Gastroesophageal sphincter (tissue), 4 donors: ENCODE data around the gene EGR4. TPM values are rescaled to one million over a fixed set of nuclear protein-coding genes. Genes with fewer than 3 reads are reported as not detected.

Experiments used
- ATAC-seq: fragments of 150-250 bp; one replicate; pipeline ENCODE4 v1.9.1; 2016; ENCODE audit warnings: mild to moderate bottlenecking, moderate library complexity
- H3K27ac ChIP-seq, 4 donors: fragments of 200-600 bp; sonication (generic) in 3 of 4; 1 replicate in 3 of 4; 2 replicates in 1 of 4; pipeline ENCODE4 v1.5.1; 2016 to 2019
- H3K27me3 ChIP-seq: fragments of 200-600 bp; sonication (generic); one replicate; pipeline ENCODE4 v1.5.1; 2019
- H3K36me3 ChIP-seq, 2 donors: fragments of 200-600 bp; sonication (generic); one replicate each; pipeline ENCODE4 v1.5.1; 2019; ENCODE audit warnings: control low read depth in 1 of 2
- H3K4me1 ChIP-seq, 3 donors: fragments of 200-600 bp; sonication (generic); 1 replicate in 2 of 3; 2 replicates in 1 of 3; pipeline ENCODE4 v1.5.1; 2016 to 2019; ENCODE audit warnings: control low read depth in 2 of 3
- H3K4me3 ChIP-seq, 2 donors: fragments of 200-600 bp; sonication (generic); one replicate each; pipeline ENCODE4 v1.5.1; 2019; ENCODE audit warnings: mild to moderate bottlenecking in 1 of 2, moderate library complexity in 1 of 2
- H3K9me3 ChIP-seq, 3 donors: fragments of 200-600 bp; sonication (generic); one replicate each; pipeline ENCODE4 v1.5.1; 2017 to 2019; ENCODE audit warnings: control low read depth in 2 of 3
- CTCF ChIP-seq, 4 experiments: fragments of 200-600 bp in 2 of 4; fragments of 450-650 bp in 2 of 4; sonication (generic) in 1 of 4; IDR thresholded peaks; one replicate each; pipeline ENCODE4 v1.5.1; 2017 to 2019; ENCODE audit warnings: antibody characterized with exemption in 4 of 4, mild to moderate bottlenecking in 2 of 4, moderate library complexity in 2 of 4
- EP300 ChIP-seq: sonication (generic); formaldehyde crosslinking; IDR thresholded peaks from one replicate; pipeline ENCODE4 v1.6.1; 2017; ENCODE audit warnings: antibody characterized with exemption, mild to moderate bottlenecking
- POLR2A ChIP-seq, 2 donors: fragments of 450-650 bp; IDR thresholded peaks; one replicate each; pipeline ENCODE4 v1.6.1; 2017; ENCODE audit warnings: antibody characterized with exemption in 2 of 2, mild to moderate bottlenecking in 2 of 2, moderate library complexity in 1 of 2
- POLR2AphosphoS5 ChIP-seq: sonication (generic); formaldehyde crosslinking; IDR thresholded peaks from one replicate; pipeline ENCODE4 v1.6.1; 2017; ENCODE audit warnings: antibody characterized with exemption
- WGBS, 2 donors: methylation state at CpG; one replicate each; pipeline ENCODE4 v1.1.5; 2018; ENCODE audit warnings: low coverage in 1 of 2; 5-methylcytosine and 5-hydroxymethylcytosine counted together
- total RNA-seq, 4 donors: library from RNA; depleted of rRNA; stranded (reverse); fragments of >200 nt; gene quantifications; one replicate each; pipeline ENCODE4 v1.1.0, GENCODE V29; 2016

Gene EGR4
- total RNA-seq, 4 donors from 2014 or later = not detected

- no peaks in the 10 kb centered on the region for H3K9me3 ChIP-seq
- TF ChIP-seq POLR2AphosphoS5 (no peak), CTCF (IDR thresholded peaks at IDR 0.05) (no peak), POLR2A (IDR thresholded peaks at IDR 0.05) (no peak), EP300 (no peak)
- H3K27me3 ChIP-seq = peaks cover 76% of the 10 kb centered on the region
- WGBS, 2 donors = 73 to 80% methylated on average over 1 to 3 of the region's 3 CpGs
- ATAC-seq = no peak
- no peak overlapping the region for H3K27ac ChIP-seq
- peaks cover 0 to 27% (median 9%) of the 10 kb centered on the region in 3 donors for H3K4me1 ChIP-seq
- H3K4me3 ChIP-seq = no peak overlapping the region
- H3K36me3 ChIP-seq = no peaks in the 10 kb centered on the region
Observed at GRCh38 chr2:73286134-73286655, 7.2 kb downstream of the EGR4 start.

DNA sequence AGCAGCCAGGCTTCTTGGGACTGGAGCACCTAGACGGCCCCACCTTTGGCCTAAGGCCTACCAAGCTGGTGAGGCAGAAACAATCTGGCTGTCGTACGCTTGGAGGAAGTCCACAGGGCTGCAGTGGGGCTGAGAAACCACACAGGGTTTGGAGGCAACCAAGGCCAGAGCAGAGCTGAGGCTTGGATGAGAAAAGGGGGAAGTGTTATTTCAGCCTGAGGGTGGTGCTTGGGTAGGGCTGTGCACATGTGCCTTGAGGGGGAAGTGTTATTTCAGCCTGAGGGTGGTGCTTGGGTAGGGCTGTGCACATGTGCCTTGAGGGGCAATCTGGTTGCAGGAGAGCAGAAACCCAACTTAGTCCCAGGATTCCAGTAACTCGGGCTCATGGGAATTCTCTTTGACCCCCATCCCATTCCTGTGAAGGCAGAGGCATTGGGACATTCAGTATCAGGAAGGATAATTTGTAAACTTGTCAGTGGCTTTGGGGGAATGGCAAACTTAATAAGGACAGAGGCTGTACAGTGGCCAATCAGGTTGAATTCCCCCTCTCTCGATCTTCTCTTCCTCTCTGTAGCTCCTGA lies 8.1 kb downstream of the EGR4 start:
- WGBS, 2 donors = 49 to 88% methylated on average over 1 to 2 of the region's 5 CpGs
- H3K9me3 ChIP-seq = no peaks in the 10 kb centered on the region
- H3K4me3 ChIP-seq = peak overlapping the region in 1 of 2 donors; percentile 73
- peaks cover 0 to 23% (median 9%) of the 10 kb centered on the region in 3 donors for H3K4me1 ChIP-seq
- H3K27me3 ChIP-seq = peaks cover 67% of the 10 kb centered on the region
- TF ChIP-seq POLR2AphosphoS5 (no peak), CTCF (IDR thresholded peaks at IDR 0.05) (no peak), POLR2A (IDR thresholded peaks at IDR 0.05) (no peak), EP300 (no peak)
- H3K36me3 ChIP-seq = no peaks in the 10 kb centered on the region
- H3K27ac ChIP-seq = no peak overlapping the region
- ATAC-seq = peak; percentile 42

DNA sequence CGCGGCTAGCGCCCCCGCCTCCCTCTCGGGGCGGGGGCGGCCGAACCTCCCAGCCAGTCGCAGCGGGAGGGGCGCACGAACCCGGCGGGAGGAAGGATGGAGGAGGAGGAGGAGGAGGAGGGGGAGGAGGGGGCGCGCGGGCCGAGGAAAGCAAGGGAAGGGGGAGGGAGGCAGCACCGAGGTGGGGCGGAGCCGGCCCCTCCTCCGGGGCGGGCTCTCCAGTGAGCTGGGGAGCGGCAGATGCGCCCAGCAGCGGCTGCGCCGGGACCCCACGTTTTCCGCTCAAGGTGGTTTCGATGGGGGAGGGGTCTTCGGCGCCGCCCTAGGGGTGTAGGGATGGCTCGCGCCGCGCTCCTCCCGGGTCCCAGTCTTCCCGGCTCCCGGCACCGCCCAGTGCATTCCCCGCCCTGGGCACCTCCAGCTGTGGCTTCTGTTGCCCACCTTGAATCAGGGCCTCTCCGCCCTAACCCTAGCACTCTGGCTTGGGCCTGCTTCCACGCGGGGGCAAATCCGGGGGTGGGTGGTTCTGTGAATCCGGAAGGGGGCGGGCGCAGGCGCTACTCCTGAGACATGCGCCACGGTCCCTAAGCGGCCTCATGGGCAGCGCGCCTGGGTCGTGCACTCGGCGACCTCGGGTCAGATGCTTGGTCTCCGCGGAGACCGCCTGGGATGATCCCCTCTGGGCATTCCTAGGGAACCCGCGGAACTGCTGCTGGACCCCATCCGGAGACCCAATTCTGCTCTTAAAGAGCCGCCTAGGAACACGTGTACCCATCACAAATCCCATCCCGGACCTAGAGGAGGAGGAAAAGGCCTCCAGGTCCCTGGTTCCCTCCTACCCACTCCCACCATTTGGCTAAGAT lies 8.8 kb downstream of the EGR4 start, which contains the start of gene FBXO41:
TSS of gene FBXO41 (minus strand) at position 183 of the 863 bp plus-strand sequence. CDS start 14,848 bp downstream, outside the sequence.
- Histone ChIP-seq H3K4me1 (peaks cover 0 to 23% (median 9%) of the 10 kb centered on the region in 3 donors), H3K27ac (peak within 1 kb of the TSS in 1 of 4 donors; percentile 36), H3K36me3 (no peaks in the 10 kb centered on the region), H3K27me3 (peaks cover 59% of the 10 kb centered on the region), H3K9me3 (no peaks in the 10 kb centered on the region), H3K4me3 (peak within 1 kb of the TSS; percentile 53 to 73)
- ATAC-seq = peak; percentile 67
- no peak for TF ChIP-seq POLR2AphosphoS5
- no peak for TF ChIP-seq EP300
- no peak for TF ChIP-seq CTCF (IDR thresholded peaks at IDR 0.05)
- no peak for TF ChIP-seq POLR2A (IDR thresholded peaks at IDR 0.05)
- WGBS, 2 donors = 3% methylated on average over 17 of the region's 69 CpGs; no CpG with 5 or more reads in 1 of the 2 donors

- Histone ChIP-seq H3K9me3 (no peaks in the 10 kb centered on the region), H3K4me1 (peaks cover 0 to 23% (median 9%) of the 10 kb centered on the region in 3 donors), H3K27ac (peak overlapping the region in 1 of 4 donors; percentile 36), H3K27me3 (peaks cover 51% of the 10 kb centered on the region), H3K36me3 (no peaks in the 10 kb centered on the region), H3K4me3 (peak overlapping the region; percentile 53 to 73)
- ATAC-seq = peak; percentile 39
- WGBS, 2 donors = no CpG with 5 or more reads among the region's 43 CpGs
- TF ChIP-seq CTCF (IDR thresholded peaks at IDR 0.05) = no peak
- TF ChIP-seq EP300 = no peak
- TF ChIP-seq POLR2A (IDR thresholded peaks at IDR 0.05) = no peak
- TF ChIP-seq POLR2AphosphoS5 = no peak
Observed at GRCh38 chr2:73283545-73284295, 9.6 kb downstream of the EGR4 start.
